HepG2 (cell line): Measurements from ENCODE around the gene ZNF474. TPM values are rescaled to one million over a fixed set of nuclear protein-coding genes. Genes with fewer than 3 reads are reported as not detected.

Experiments used
- DBP ChIP-seq: sonication (generic); formaldehyde crosslinking; IDR thresholded peaks from 2 replicates; pipeline ENCODE4 v1.4.0; 2020; ENCODE audit warnings: missing genetic modification reagents; ENCODE audit errors: not compliant biosample characterization
- DZIP1 ChIP-seq: sonication (generic); formaldehyde crosslinking; IDR thresholded peaks from 2 replicates; pipeline ENCODE4 v1.5.0; 2020; ENCODE audit warnings: mild to moderate bottlenecking, missing genetic modification reagents
- NFE2L2 ChIP-seq: fragments of 150-350 bp; IDR thresholded peaks from 2 replicates; pipeline ENCODE4 v1.6.1; 2014; ENCODE audit warnings: low read length
- U2AF1 ChIP-seq: fragments of 200-400 bp; formaldehyde crosslinking; optimal IDR thresholded peaks from 2 replicates; pipeline ENCODE3; 2017; ENCODE audit warnings: mild to moderate bottlenecking, low read depth, low read length
- ZNF609 ChIP-seq: sonication (generic); formaldehyde crosslinking; IDR thresholded peaks from 2 replicates; pipeline ENCODE4 v1.4.0; 2020; ENCODE audit warnings: mild to moderate bottlenecking, missing genetic modification reagents, borderline replicate concordance
- polyA plus RNA-seq, 8 experiments: library from polyadenylated mRNA; depleted of rRNA in 3 of 8; stranded (reverse) in 7 of 8; unstranded in 1 of 8; fragments of >200 nt; fragmentation: Illumina TruSeq in 4 of 8; extraction: Trizol in 4 of 8; gene quantifications; 2 replicates each; pipeline versions ENCODE4 v1.2.1 to v1.2.3, GENCODE V29; 2011 to 2016; ENCODE audit warnings: low read depth in 4 of 8, missing spikeins in 1 of 8, mixed read lengths in 1 of 8; ENCODE audit not compliant: insufficient read depth in 1 of 8
- total RNA-seq, 5 experiments: library from RNA; depleted of rRNA; stranded (reverse); fragments of >200 nt; fragmentation: Illumina TruSeq; extraction: Trizol; gene quantifications; 2 replicates each; pipeline ENCODE4 v1.2.3, GENCODE V29; 2016; ENCODE audit warnings: low read depth in 1 of 5

Gene ZNF474
- total and polyA plus RNA-seq, 2 of the 13 experiments (the other 11 are each of a cell fraction or from before 2014, with no cell fraction given), result 0.07 TPM; not detected in 1

DNA sequence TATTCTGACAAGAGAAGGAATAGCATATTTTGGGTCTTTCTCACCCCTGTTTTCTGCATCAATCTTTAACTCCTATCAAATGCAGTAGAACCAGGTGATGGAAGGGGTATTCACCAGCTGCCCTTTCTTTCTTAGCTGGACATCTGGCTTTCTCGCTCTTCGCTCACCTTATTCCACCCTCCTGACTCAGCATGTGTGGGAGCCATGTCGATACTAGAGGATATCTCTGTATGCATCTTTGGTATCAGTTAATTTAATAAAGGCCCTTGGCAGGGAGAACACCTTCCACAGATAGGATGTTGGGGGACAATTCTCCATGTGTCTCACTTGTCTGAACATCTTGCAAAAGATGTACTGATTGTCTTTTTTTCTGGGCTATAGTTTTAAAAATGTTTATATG is 71.5 kb downstream of the ZNF474 start (continued):
- TF ChIP-seq NFE2L2, result no peak
- no peak for TF ChIP-seq ZNF609 (CRISPR knock-in tag)
- TF ChIP-seq DBP (CRISPR knock-in tag), result no peak
- TF ChIP-seq DZIP1 (CRISPR knock-in tag), result no peak
- TF ChIP-seq U2AF1, result no peak
